GM12872 (cell line): ENCODE measurements around the gene DDX51.

Source experiments
- CTCF ChIP-seq: IDR thresholded peaks from 3 replicates; pipeline ENCODE4 v1.5.1; 2011; ENCODE audit warnings: low read depth, mild to moderate bottlenecking, low read length, moderate library complexity; ENCODE audit not compliant: insufficient read depth

Gene DDX51

DNA sequence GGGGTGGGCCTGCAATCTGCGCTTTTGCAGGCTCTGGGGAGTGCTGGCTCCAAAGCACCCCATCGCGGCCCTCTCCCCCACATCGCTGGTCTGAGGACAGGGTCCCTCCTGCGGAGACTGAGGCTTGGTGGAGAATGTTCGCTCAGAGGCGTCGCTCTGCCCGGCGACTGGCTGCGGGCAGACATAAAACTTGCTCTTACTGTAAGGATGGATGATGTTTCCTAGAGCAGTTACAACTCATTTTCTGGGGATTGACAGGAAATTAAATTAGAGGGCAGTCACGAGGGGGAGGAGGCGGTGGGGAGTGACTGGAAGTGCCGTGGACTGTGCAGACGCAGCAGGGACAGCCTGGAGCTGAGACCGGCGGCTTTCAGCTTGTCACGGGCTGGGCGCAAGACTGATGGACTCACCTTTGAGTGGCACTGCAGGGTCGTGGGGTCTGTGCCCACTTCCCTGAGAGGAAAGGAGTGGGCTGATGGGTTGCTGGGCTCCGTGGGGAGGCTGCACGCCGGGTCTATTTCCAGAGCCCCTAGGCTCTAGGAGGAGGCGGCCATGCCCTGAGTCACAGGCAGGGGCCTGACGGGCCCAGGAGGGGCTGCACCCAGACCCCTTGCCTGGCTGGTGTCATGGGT, 32.9 kb upstream of the DDX51 start:
- TF ChIP-seq CTCF = no peak

- TF ChIP-seq CTCF = no peak
Measured at GRCh38 chr12:132176385-132176919, 32.3 kb upstream of the DDX51 start.

DNA sequence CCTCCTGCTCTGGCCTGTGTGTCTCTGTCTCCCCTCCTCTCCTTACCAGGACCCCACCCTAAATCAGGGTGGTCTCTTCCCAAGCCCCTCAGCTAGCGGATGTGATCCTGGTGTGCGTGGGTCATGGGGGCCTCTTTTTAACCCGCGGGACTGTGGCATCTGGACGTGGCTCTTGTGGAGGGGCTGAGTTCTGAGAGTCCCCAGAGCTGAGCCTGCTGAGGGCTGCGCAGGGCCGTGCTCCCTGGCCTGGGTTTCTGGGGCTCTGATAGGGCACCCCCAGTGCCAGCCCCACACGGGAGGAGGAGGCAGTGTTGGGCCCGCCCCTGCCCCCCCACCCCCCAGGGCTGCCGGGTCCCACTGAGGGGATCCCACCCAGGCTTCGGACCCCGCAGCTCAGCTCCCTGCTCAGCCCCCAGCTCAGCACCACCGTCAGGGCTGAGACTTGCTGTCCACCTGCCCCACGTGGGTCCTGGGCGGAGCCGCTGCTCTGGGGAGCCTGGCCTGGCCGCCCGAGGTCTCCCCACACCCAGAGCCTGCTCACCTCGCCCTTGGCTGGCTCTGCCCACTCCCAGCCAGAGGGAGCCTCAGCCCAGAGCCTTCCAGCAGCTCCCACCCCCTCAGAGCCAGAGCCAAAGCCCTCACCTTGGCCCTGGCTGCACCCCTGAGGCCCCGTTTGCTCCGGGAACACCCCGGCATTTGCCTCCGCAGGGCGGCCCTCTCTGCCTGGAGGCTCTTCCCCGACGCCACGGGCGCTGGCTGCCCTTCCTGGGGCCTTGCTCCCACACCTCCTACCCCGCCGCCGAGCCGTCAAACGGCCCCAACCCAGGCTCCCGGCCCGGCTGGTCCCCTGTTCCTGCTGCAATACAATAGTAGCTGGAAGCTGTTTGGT, 31.6 kb upstream of the DDX51 start:
- no peak for TF ChIP-seq CTCF

DNA sequence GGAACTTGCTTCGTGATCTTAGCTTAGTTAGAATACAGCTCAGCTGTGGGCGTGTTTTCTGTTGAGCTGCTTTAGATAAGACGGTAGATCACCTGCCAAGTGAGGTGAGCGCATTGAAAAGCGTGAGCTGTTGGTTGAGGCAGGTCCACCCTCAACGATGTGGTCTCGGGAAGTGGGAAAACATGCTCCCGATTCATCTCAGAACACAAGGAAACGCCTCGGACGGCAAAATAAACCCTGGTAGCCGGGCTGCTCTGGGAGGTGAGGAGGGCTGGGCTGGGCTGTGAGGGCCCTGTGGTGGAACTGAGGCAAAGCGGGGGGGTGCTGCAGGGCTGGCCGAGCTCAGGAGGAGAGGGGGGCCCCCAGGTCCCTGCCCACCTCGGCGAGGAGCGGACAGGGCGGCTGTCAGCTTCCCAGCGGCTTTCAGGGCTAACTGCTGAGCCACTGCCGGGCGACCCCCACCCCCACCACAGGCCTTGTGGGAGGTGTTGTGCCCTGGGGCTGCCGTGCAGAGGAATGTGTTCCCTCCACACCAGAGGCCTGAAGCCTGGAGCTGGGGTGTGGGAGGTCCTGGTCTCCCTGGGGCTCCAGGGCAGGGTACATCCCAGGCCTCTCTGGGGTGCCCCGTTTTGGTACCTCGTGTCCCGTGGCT, 30.8 kb upstream of the DDX51 start:
- TF ChIP-seq CTCF = no peak

DNA sequence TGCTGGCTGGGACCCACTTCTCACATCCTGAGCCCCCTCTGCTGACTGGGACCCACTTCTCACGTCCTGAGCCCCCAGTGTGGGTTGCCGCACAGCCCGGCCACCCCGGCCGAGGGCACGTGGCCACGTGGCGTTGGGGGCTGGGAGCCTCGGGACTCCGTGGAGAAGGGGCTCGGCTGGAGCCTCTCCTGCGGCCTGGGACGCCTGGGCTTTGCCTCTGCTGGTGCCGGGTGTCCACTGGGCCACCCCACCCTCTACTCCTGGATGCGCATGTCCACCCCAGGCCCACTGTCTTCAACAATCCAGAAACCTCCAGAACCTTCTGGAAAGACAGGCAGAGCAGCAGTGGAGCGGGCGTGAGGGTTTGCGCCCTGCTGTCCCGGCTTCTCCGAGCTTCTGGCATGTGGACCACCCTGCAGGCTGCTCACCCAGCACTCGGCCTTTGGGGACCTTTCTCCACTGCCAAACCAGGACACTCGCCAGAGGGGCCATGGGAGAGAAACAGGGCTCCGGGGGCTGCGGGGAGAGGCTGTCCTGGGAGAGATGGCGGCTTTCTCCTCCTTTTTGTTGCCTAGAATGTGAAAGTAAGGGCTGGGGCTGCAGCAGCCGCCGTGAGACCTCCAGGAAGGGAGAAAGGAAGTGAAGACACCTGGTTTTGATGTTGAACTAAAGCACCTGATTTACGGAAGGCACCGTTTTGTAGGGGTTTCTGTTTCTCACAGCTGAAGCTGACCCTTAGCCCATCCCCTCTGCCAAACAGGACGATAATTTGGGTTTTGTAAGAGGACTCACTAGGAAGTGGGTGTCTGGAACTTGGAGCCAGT, 30.1 kb upstream of the DDX51 start:
- no peak for TF ChIP-seq CTCF

GRCh38 chr12:132173135-132174014, 29.3 kb upstream of the DDX51 start:
- no peak for TF ChIP-seq CTCF
